Rectal smooth muscle tissue (tissue), 1 donor: ENCODE measurements around the gene TCF7L2.

Experiments used
- H3K27ac ChIP-seq: one replicate; pipeline ENCODE4 v1.7.0; 2013; ENCODE audit warnings: low read depth, low read length, inconsistent platforms
- H3K27me3 ChIP-seq: one replicate; pipeline ENCODE4 v1.7.0; 2013; ENCODE audit warnings: low read length; ENCODE audit not compliant: control insufficient read depth, insufficient read depth
- H3K36me3 ChIP-seq: one replicate; pipeline ENCODE4 v1.7.0; 2013; ENCODE audit warnings: low read length; ENCODE audit not compliant: control insufficient read depth, insufficient read depth
- H3K4me1 ChIP-seq: one replicate; pipeline ENCODE4 v1.7.0; 2013; ENCODE audit warnings: low read length; ENCODE audit not compliant: control insufficient read depth, insufficient read depth
- H3K4me3 ChIP-seq: one replicate; pipeline ENCODE4 v1.7.0; 2013; ENCODE audit warnings: low read length
- H3K9ac ChIP-seq: one replicate; pipeline ENCODE4 v1.7.0; 2013; ENCODE audit warnings: low read length

Gene TCF7L2

DNA sequence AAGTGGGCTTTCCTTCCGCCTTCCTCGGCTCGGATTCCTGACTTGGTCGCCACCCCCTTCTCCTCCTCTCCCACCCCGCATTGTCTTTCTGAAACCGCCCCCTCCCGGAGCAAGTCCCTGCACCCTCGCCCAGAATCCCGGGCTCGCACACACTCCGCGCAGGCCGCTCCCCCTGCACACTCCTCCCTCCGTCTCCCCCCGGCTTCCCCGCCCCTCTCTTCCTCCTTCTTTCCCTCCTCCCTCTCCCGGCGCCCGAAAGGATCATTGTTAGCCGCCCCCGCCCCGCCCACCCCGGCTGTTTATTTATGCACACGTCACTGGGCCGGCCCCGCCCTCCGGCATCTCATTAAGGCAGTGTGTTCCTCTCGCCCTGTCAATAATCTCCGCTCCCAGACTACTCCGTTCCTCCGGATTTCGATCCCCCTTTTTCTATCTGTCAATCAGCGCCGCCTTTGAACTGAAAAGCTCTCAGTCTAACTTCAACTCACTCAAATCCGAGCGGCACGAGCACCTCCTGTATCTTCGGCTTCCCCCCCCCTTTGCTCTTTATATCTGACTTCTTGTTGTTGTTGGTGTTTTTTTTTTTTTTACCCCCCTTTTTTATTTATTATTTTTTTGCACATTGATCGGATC lies at the start of gene TCF7L2:
Gene TCF7L2, plus strand, starts transcription at position 373 of the 633 bp plus-strand sequence. CDS start 510 bp downstream, outside the sequence.
- peak within 1 kb of the TSS; percentile 68 for H3K9ac ChIP-seq
- H3K4me1 ChIP-seq, result peaks cover 2% of the 10 kb centered on the region
- H3K27ac ChIP-seq, result peak within 1 kb of the TSS; percentile 88
- peak within 1 kb of the TSS; percentile 87 for H3K4me3 ChIP-seq
- H3K27me3 ChIP-seq, result no peaks in the 10 kb centered on the region
- no peaks in the 10 kb centered on the region for H3K36me3 ChIP-seq

GRCh38 chr10:112902730-112903129 lies 47.3 kb upstream of the TCF7L2 start:
- no peak overlapping the region for H3K9ac ChIP-seq
- no peaks in the 10 kb centered on the region for H3K4me1 ChIP-seq
- H3K27ac ChIP-seq, result no peak overlapping the region
- no peaks in the 10 kb centered on the region for H3K36me3 ChIP-seq
- H3K27me3 ChIP-seq, result no peaks in the 10 kb centered on the region
- no peak overlapping the region for H3K4me3 ChIP-seq

DNA sequence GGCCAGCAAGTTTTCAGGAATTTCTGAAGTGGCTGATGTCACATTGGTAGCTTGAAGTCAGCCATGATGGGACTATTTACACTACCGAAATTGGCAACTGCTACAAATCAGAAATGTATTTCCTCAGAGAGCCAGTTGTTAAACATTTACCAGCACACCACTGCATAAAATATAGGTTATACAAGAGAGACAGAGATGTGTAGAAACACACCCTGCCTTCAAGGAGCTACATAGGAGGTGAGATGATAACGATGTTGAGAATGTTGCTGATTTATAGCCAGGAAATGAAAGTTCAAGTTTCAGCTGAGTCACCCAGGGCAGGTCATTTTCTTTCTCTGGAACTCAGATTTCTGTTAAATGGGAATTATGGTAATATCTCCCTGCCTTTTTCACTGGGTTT lies 46.0 kb upstream of the TCF7L2 start:
- no peak overlapping the region for H3K4me3 ChIP-seq
- H3K27me3 ChIP-seq, result no peaks in the 10 kb centered on the region
- H3K4me1 ChIP-seq, result no peaks in the 10 kb centered on the region
- H3K9ac ChIP-seq, result no peak overlapping the region
- no peaks in the 10 kb centered on the region for H3K36me3 ChIP-seq
- H3K27ac ChIP-seq, result no peak overlapping the region

GRCh38 chr10:112906945-112907344 lies 43.1 kb upstream of the TCF7L2 start:
- no peaks in the 10 kb centered on the region for H3K36me3 ChIP-seq
- H3K4me1 ChIP-seq, result no peaks in the 10 kb centered on the region
- H3K27ac ChIP-seq, result no peak overlapping the region
- no peak overlapping the region for H3K4me3 ChIP-seq
- H3K27me3 ChIP-seq, result no peaks in the 10 kb centered on the region
- H3K9ac ChIP-seq, result no peak overlapping the region

- Histone ChIP-seq H3K36me3 (no peaks in the 10 kb centered on the region), H3K4me3 (no peak overlapping the region), H3K4me1 (no peaks in the 10 kb centered on the region), H3K27me3 (no peaks in the 10 kb centered on the region), H3K9ac (no peak overlapping the region), H3K27ac (no peak overlapping the region)
Measured at GRCh38 chr10:112907893-112908292, 42.2 kb upstream of the TCF7L2 start.

DNA sequence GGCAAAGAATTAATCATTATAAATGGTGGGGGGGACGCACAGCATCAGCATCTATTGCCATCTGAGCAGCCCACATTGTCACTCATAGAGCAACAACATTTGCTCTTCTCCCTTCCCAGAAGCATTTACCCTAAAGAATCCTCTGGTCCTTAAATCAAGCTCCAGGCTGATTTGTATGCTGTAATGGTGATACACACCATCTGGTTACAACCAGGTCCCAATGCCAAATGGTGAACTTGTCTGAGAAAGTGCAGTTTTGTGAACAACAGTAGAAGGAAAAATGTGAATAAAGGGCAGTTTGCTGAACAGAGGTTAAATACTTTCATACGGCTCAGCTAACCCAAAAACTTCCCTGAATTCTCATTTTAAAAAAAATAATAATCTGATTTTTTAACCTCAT lies 38.8 kb upstream of the TCF7L2 start:
- Histone ChIP-seq H3K36me3 (no peaks in the 10 kb centered on the region), H3K4me3 (no peak overlapping the region), H3K27ac (peak overlapping the region; percentile 6), H3K9ac (no peak overlapping the region), H3K4me1 (no peaks in the 10 kb centered on the region), H3K27me3 (no peaks in the 10 kb centered on the region)

GRCh38 chr10:112912410-112912928 lies 37.6 kb upstream of the TCF7L2 start:
- Histone ChIP-seq H3K27ac (peak overlapping the region; percentile 46), H3K27me3 (no peaks in the 10 kb centered on the region), H3K4me3 (no peak overlapping the region), H3K9ac (no peak overlapping the region), H3K4me1 (no peaks in the 10 kb centered on the region), H3K36me3 (no peaks in the 10 kb centered on the region)

DNA sequence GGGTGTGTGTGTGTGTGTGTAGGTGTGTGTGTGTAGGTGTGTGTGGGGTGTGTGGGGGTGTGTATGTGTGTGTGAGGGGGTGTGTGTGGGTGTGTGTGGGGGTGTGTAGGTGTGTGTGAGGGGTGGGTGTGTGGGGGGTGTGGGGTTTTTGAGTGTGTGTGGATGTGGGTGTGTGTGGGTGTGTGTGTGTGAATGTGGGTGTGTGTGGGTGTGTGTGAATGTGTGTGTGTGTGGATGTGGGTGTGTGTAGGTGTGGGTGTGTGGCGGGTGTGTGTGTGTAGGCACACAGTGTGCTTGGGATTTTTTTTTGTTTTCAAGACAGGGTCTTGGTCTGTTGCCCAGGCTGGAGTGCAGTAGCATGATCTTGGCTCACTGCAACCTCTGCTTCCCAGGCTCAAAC lies 36.8 kb upstream of the TCF7L2 start:
- H3K36me3 ChIP-seq, result no peaks in the 10 kb centered on the region
- H3K27ac ChIP-seq, result no peak overlapping the region
- no peaks in the 10 kb centered on the region for H3K4me1 ChIP-seq
- H3K27me3 ChIP-seq, result no peaks in the 10 kb centered on the region
- no peak overlapping the region for H3K4me3 ChIP-seq
- H3K9ac ChIP-seq, result no peak overlapping the region

DNA sequence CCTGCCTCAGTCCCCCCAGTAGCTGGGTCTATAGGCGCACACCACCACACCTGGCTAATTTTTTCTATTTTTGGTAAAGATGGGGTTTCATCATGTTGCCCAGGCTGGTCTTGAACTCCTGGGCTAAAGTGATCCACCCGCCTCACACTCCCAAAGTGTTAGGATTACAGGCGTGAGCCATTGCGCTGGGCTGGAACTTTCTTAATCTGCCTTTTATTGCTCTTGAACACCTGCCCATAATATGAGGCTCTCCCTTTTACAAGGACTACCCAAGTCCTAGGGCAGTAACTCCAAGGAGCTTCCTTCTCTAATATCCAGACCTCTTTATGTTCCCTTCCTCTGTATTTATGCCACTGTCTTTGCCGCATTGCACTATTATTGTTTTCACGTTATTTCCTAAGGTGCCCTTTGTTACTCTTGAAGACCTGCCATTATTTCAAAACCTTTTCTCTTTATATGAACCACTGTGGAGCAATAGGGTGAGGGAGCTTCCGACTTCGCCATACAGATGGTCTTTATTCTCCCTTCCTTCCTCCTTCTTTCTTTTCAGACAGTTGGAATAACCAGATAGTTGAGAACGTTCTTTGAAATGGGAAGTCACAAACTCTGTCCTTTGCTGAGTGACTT lies 36.3 kb upstream of the TCF7L2 start:
- Histone ChIP-seq H3K4me3 (no peak overlapping the region), H3K9ac (no peak overlapping the region), H3K36me3 (no peaks in the 10 kb centered on the region), H3K27me3 (no peaks in the 10 kb centered on the region), H3K4me1 (no peaks in the 10 kb centered on the region), H3K27ac (no peak overlapping the region)

DNA sequence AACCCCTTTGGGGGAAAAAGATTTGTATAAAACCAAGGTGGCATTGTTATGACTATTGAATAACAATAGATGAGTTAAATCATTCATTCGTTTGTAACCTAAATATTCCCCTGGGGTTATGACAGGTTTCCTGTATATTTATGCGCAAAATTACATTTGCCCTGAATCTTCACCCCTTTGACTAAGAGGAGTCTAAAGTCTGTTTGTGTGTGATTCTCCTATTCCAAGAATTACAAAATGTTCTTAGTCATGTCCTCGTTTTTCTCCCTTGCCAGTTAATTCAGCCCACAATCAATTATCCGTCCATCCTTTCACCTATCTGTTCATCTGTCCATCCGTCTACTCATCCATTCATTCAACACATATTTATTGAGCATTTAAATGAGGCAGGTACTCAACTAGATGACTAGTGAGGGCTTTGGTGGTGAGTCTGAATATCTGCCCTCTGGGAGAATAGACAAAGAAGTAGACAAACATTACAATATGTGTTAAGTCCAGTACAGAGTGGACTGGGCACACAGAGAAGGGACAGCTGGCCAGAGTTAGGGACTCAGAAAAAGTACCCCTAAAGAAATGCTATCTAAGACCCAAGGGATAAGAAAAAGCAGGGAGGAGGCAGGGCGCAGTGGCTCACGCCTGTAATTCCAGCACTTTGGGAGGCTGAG lies 35.6 kb upstream of the TCF7L2 start:
- Histone ChIP-seq H3K27ac (no peak overlapping the region), H3K9ac (no peak overlapping the region), H3K36me3 (no peaks in the 10 kb centered on the region), H3K4me3 (no peak overlapping the region), H3K27me3 (no peaks in the 10 kb centered on the region), H3K4me1 (no peaks in the 10 kb centered on the region)

DNA sequence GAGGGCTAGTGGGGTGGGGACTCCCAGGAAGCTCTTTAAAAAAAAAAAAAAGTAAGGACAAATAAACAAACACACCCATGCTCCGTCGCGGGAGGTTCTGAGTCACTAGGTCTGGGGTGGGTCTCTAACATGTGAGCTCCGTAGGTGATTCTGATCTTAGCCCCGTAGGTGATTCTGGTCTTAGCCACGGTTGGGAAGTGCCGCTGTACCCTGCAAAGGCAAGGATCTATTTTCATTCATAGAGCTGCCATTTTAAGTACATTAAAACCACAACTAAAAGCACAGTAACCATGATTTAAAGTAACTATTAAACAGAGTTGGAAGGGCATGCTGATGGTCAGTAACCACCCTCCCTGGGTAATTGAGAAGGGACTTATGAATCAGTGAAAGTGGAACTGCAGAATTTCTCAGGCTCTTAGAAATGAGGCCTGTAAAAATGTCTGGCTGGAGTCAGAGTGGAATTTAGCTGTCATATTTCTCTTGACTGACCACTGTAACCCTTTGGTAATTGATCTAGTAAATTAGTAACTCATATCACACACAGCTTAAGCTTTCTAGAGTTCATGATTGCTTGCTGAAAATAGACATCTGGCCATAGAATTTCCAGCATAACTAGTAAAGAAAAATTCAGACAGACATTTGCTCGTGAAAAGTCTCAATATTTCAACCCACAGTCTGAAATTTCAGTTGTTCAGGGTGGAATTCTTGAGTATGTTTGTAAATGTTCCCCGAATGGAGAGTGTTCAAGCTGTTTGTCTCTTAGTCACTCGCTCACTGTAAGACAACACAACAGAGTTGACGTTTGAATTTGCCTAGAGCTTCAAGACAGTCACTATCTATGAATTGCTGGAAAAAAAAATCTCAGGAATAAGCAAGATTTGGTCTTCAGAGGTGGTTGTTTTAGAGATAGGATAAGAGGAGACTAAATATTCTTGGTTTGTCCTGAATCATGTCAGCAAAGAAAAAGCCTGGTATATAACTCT lies 34.2 kb upstream of the TCF7L2 start:
- Histone ChIP-seq H3K4me1 (no peaks in the 10 kb centered on the region), H3K9ac (no peak overlapping the region), H3K4me3 (no peak overlapping the region), H3K27ac (no peak overlapping the region), H3K27me3 (no peaks in the 10 kb centered on the region), H3K36me3 (no peaks in the 10 kb centered on the region)

DNA sequence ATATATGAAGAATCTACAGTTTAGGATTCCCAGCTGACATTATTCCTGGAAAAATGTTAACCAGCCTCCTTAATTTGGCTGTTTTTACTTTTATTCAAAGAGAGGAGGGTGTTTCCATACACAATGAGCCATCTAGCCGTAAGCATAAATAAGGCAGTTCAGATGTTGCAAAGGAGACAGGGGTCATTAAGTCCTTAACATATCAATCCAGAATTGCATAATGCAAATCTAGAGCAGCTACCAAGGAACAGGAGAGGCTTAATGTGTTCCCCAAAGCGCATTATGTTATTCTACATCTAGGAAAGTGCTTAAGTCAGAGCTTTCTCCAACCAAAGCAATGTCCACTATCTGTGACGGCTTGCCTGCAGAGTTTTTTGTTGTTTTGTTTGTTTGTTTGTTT lies 32.4 kb upstream of the TCF7L2 start:
- Histone ChIP-seq H3K27ac (no peak overlapping the region), H3K4me3 (no peak overlapping the region), H3K9ac (no peak overlapping the region), H3K27me3 (no peaks in the 10 kb centered on the region), H3K4me1 (no peaks in the 10 kb centered on the region), H3K36me3 (no peaks in the 10 kb centered on the region)
